PC-9 (cell line): ENCODE results near the gene ID1.

ENCODE experiments used
- EZH2 ChIP-seq: fragments of 200-600 bp; sonication (generic); IDR thresholded peaks from 2 replicates; pipeline ENCODE4 v1.8.0; 2017; ENCODE audit warnings: antibody characterized with exemption, low read depth
- TF ChIP-seq, protein P1 (sequence below): fragments of 200-600 bp; sonication (generic); conservative IDR thresholded peaks from 2 replicates; pipeline ENCODE4 v1.6.1; 2017; ENCODE audit warnings: mixed run types, antibody characterized with exemption, mild to moderate bottlenecking, moderate library complexity

DNA sequence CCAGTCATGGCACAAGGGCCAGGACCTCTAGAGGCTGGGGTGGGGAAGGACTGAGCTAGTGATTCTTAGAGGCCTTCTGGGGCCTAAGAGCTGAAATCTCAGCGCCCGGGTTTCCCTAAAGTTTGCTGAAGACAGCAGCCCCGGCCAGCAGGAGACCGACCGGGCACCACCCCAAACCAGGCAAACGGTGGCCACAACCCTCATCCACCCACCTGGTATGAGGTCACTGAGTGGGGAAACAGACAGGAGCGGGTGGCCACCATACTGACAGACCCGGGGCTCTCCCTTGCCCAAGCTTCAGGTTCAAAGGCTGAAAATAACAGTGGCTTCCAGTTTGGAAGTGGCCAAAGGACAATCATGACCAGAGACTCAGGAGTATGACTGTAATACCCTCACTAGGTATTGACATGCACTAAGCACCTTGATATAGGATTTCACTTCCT is 35.0 kb upstream of the ID1 start:
- TF ChIP-seq, protein P1, sequence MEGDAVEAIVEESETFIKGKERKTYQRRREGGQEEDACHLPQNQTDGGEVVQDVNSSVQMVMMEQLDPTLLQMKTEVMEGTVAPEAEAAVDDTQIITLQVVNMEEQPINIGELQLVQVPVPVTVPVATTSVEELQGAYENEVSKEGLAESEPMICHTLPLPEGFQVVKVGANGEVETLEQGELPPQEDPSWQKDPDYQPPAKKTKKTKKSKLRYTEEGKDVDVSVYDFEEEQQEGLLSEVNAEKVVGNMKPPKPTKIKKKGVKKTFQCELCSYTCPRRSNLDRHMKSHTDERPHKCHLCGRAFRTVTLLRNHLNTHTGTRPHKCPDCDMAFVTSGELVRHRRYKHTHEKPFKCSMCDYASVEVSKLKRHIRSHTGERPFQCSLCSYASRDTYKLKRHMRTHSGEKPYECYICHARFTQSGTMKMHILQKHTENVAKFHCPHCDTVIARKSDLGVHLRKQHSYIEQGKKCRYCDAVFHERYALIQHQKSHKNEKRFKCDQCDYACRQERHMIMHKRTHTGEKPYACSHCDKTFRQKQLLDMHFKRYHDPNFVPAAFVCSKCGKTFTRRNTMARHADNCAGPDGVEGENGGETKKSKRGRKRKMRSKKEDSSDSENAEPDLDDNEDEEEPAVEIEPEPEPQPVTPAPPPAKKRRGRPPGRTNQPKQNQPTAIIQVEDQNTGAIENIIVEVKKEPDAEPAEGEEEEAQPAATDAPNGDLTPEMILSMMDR: no peak
- no peak for TF ChIP-seq EZH2
